HEK293 (cell line): Measurements from ENCODE around the gene JAZF1.

ENCODE experiments used
- CTCF ChIA-PET: fragments of 350-600 bp; formaldehyde crosslinking; extraction: SDS; loops from one replicate; lab custom pipeline; 2021; ENCODE audit warnings: antibody characterized with exemption; lab: Yijun Ruan, JAX
- POLR2A ChIA-PET: fragments of 300-600 bp; formaldehyde crosslinking; extraction: SDS; loops from one replicate; lab custom pipeline; 2020; ENCODE audit warnings: antibody characterized with exemption, inconsistent platforms; lab: Yijun Ruan, JAX
- H3K27ac ChIP-seq: fragments of 200-500 bp; sonication (Bioruptor generic); 2 replicates; pipeline ENCODE4 v1.5.1; 2014; ENCODE audit warnings: low read depth, low read length, control low read depth, inconsistent platforms; ENCODE audit errors: extremely low read depth
- H3K36me3 ChIP-seq, 2 experiments: fragments of 200-500 bp in 1 of 2; sonication (Bioruptor generic) in 1 of 2; 1 replicate in 1 of 2; 2 replicates in 1 of 2; pipeline ENCODE4 v1.5.1; 2014 to 2017; ENCODE audit warnings: inconsistent platforms in 2 of 2, low read length in 2 of 2; ENCODE audit not compliant: control insufficient read depth in 2 of 2, insufficient read depth in 1 of 2
- H3K4me1 ChIP-seq: fragments of 200-500 bp; sonication (Bioruptor generic); 2 replicates; pipeline ENCODE4 v1.5.1; 2014; ENCODE audit warnings: mild to moderate bottlenecking, low read length, inconsistent platforms; ENCODE audit not compliant: control insufficient read depth, insufficient read depth
- H3K4me3 ChIP-seq: 2 replicates; pipeline ENCODE4 v1.5.1; 2011; ENCODE audit warnings: low read depth, mild to moderate bottlenecking, control low read depth, low read length, moderate library complexity
- H3K9me3 ChIP-seq: fragments of 200-500 bp; sonication (Bioruptor generic); 2 replicates; pipeline ENCODE4 v1.5.1; 2014; ENCODE audit warnings: low read depth, low read length, inconsistent platforms; ENCODE audit not compliant: control insufficient read depth, insufficient read depth
- GLI4 ChIP-seq: fragments of 450-650 bp; formaldehyde crosslinking; IDR thresholded peaks from 2 replicates; pipeline ENCODE4 v1.5.1; 2016; ENCODE audit warnings: missing biosample characterization, missing genetic modification characterization
- HOXC10 ChIP-seq: sonication (generic); formaldehyde crosslinking; IDR thresholded peaks from 2 replicates; pipeline ENCODE4 v1.8.1; 2023; ENCODE audit warnings: mild to moderate bottlenecking, missing genetic modification reagents
- KLF16 ChIP-seq: fragments of 450-650 bp; formaldehyde crosslinking; IDR thresholded peaks from 2 replicates; pipeline ENCODE4 v1.5.1; 2017; ENCODE audit warnings: missing biosample characterization, missing genetic modification characterization
- KLF17 ChIP-seq: fragments of 450-650 bp; formaldehyde crosslinking; IDR thresholded peaks from 2 replicates; pipeline ENCODE4 v1.5.1; 2016; ENCODE audit warnings: missing biosample characterization, missing genetic modification characterization
- KLF9 ChIP-seq: fragments of 450-650 bp; formaldehyde crosslinking; IDR thresholded peaks from 2 replicates; pipeline ENCODE4 v1.5.1; 2016; ENCODE audit warnings: missing biosample characterization, missing genetic modification characterization, low read depth
- PRDM6 ChIP-seq: fragments of 450-650 bp; formaldehyde crosslinking; IDR thresholded peaks from 2 replicates; pipeline ENCODE4 v1.5.1; 2017; ENCODE audit warnings: missing biosample characterization, missing genetic modification characterization
- TRIM28 ChIP-seq: IDR thresholded peaks from 2 replicates; pipeline ENCODE4 v1.6.1; 2011; ENCODE audit warnings: low read length, control low read depth, borderline replicate concordance
- WT1 ChIP-seq: fragments of 450-650 bp; formaldehyde crosslinking; IDR thresholded peaks from 2 replicates; pipeline ENCODE4 v1.5.1; 2016; ENCODE audit warnings: missing biosample characterization, missing genetic modification characterization
- ZNF114 ChIP-seq: fragments of 450-650 bp; formaldehyde crosslinking; IDR thresholded peaks from 2 replicates; pipeline ENCODE4 v1.5.0; 2017; ENCODE audit warnings: missing biosample characterization, missing genetic modification characterization
- ZNF175 ChIP-seq: fragments of 450-650 bp; formaldehyde crosslinking; IDR thresholded peaks from 2 replicates; pipeline ENCODE4 v1.5.1; 2016; ENCODE audit warnings: missing biosample characterization, missing genetic modification characterization
- ZNF26 ChIP-seq: fragments of 450-650 bp; formaldehyde crosslinking; IDR thresholded peaks from 2 replicates; pipeline ENCODE4 v1.5.1; 2016; ENCODE audit warnings: missing biosample characterization, missing genetic modification characterization
- ZNF362 ChIP-seq: fragments of 450-650 bp; formaldehyde crosslinking; IDR thresholded peaks from 2 replicates; pipeline ENCODE4 v1.5.1; 2016; ENCODE audit warnings: missing biosample characterization, missing genetic modification characterization
- ZNF473 ChIP-seq: fragments of 450-650 bp; formaldehyde crosslinking; IDR thresholded peaks from 2 replicates; pipeline ENCODE4 v1.5.1; 2017; ENCODE audit warnings: missing biosample characterization, missing genetic modification characterization
- ZNF488 ChIP-seq: fragments of 450-650 bp; formaldehyde crosslinking; IDR thresholded peaks from 2 replicates; pipeline ENCODE4 v1.5.1; 2016; ENCODE audit warnings: missing biosample characterization, missing genetic modification characterization
- ZNF548 ChIP-seq: fragments of 450-650 bp; formaldehyde crosslinking; IDR thresholded peaks from 2 replicates; pipeline ENCODE4 v1.5.1; 2016; ENCODE audit warnings: missing biosample characterization, missing genetic modification characterization
- ZNF560 ChIP-seq: fragments of 450-650 bp; formaldehyde crosslinking; IDR thresholded peaks from 2 replicates; pipeline ENCODE4 v1.5.1; 2017; ENCODE audit warnings: missing biosample characterization, missing genetic modification characterization, borderline replicate concordance
- ZNF610 ChIP-seq: fragments of 450-650 bp; formaldehyde crosslinking; IDR thresholded peaks from 2 replicates; pipeline ENCODE4 v1.5.1; 2016; ENCODE audit warnings: missing biosample characterization, missing genetic modification characterization, borderline replicate concordance
- ZNF626 ChIP-seq: fragments of 450-650 bp; sonication (Bioruptor Pico); formaldehyde crosslinking; IDR thresholded peaks from 2 replicates; pipeline ENCODE4 v1.5.1; 2018; ENCODE audit warnings: missing biosample characterization, missing genetic modification characterization, inconsistent platforms
- ZNF658 ChIP-seq: fragments of 450-650 bp; formaldehyde crosslinking; IDR thresholded peaks from 2 replicates; pipeline ENCODE4; 2016; ENCODE audit warnings: missing biosample characterization, missing genetic modification characterization
- ZNF664 ChIP-seq: fragments of 450-650 bp; formaldehyde crosslinking; IDR thresholded peaks from 2 replicates; pipeline ENCODE4 v1.5.1; 2016; ENCODE audit warnings: missing biosample characterization, missing genetic modification characterization
- ZXDB ChIP-seq: fragments of 450-650 bp; formaldehyde crosslinking; IDR thresholded peaks from 2 replicates; pipeline ENCODE4 v1.5.1; 2016; ENCODE audit warnings: missing biosample characterization, missing genetic modification characterization

The JAZF1 gene

GRCh38 chr7:28133872-28134271 is 46.7 kb downstream of the JAZF1 start:
- ChIA-PET CTCF (interaction anchor here (0.6 kb wide), 1 partner anchor 236 kb away, joined by 3 read pairs; no protein-coding TSS in a partner anchor), POLR2A (interaction anchor here (0.6 kb wide), 1 partner anchor 15 kb away, joined by 5 read pairs; no protein-coding TSS in a partner anchor)
- Histone ChIP-seq H3K27ac (no peak overlapping the region), H3K4me3 (no peak overlapping the region), H3K9me3 (no peaks in the 10 kb centered on the region)
- TF ChIP-seq ZNF362 (tag by site-specific recombination) (no peak), ZNF664 (no peak), ZNF114 (tag by site-specific recombination) (no peak)
- TF ChIP-seq, all 188 proteins: peak for 0
- no peaks in the 10 kb centered on the region for H3K36me3 ChIP-seq
- H3K4me1 ChIP-seq, result peaks cover 13% of the 10 kb centered on the region

GRCh38 chr7:28132959-28133870 is 47.4 kb downstream of the JAZF1 start:
- ChIA-PET POLR2A (no interaction called here), CTCF (no interaction called here)
- Histone ChIP-seq H3K4me3 (no peak overlapping the region), H3K4me1 (peaks cover 13% of the 10 kb centered on the region), H3K9me3 (no peaks in the 10 kb centered on the region), H3K27ac (no peak overlapping the region), H3K36me3 (no peaks in the 10 kb centered on the region)
- TF ChIP-seq ZNF626 (tag by site-specific recombination), result no peak

GRCh38 chr7:28130277-28130676 is 50.3 kb downstream of the JAZF1 start:
- H3K27ac ChIP-seq, result no peak overlapping the region
- H3K4me3 ChIP-seq, result no peak overlapping the region
- ChIA-PET CTCF (interaction anchor here (0.6 to 1.6 kb wide), 4 partner anchors 36 to 951 kb away, joined by 3 read pairs; no protein-coding TSS in a partner anchor), POLR2A (no interaction called here)
- 0 out of 2 replicates have a peak, but pooled peaks have one; percentile 24 for TF ChIP-seq KLF17
- peak; percentile 85 for TF ChIP-seq WT1 (tag by site-specific recombination)
- TF ChIP-seq TRIM28, result 0 out of 2 replicates have a peak, but pooled peaks have one; percentile 33
- no peak for TF ChIP-seq ZNF658 (tag by site-specific recombination)
- TF ChIP-seq PRDM6, result peak; percentile 43; the same call in 1 of the 2 replicates
- H3K36me3 ChIP-seq, result no peaks in the 10 kb centered on the region
- H3K9me3 ChIP-seq, result no peaks in the 10 kb centered on the region
- H3K4me1 ChIP-seq, result peaks cover 3% of the 10 kb centered on the region

- POLR2A ChIA-PET, result interaction anchor here (0.6 kb wide), 1 partner anchor 690 kb away, joined by 6 read pairs; no protein-coding TSS in a partner anchor
- H3K27ac ChIP-seq, result no peak overlapping the region
- H3K9me3 ChIP-seq, result no peaks in the 10 kb centered on the region
- no peaks in the 10 kb centered on the region for H3K36me3 ChIP-seq
- peaks cover 3% of the 10 kb centered on the region; the same call in 1 of the 2 replicates for H3K4me1 ChIP-seq
- no peak overlapping the region for H3K4me3 ChIP-seq
- CTCF ChIA-PET, result interaction anchor here (0.7 kb wide), 1 partner anchor 235 kb away, joined by 3 read pairs; no protein-coding TSS in a partner anchor
- TF ChIP-seq ZNF473 (tag by site-specific recombination) (no peak), HOXC10 (CRISPR knock-in tag) (no peak), ZNF26 (tag by site-specific recombination) (no peak), ZNF548 (tag by site-specific recombination) (no peak), GLI4 (tag by site-specific recombination) (no peak), ZNF560 (tag by site-specific recombination) (no peak), ZNF175 (tag by site-specific recombination) (no peak), ZNF488 (tag by site-specific recombination) (no peak), ZNF610 (tag by site-specific recombination) (no peak), ZXDB (tag by site-specific recombination) (no peak), KLF16 (tag by site-specific recombination) (no peak), KLF9 (no peak)
Measured at GRCh38 chr7:28128608-28129007, 52.0 kb downstream of the JAZF1 start.
